Measurements from ENCODE around the gene IL22RA2. TPM values are rescaled to one million over a fixed set of nuclear protein-coding genes. Genes with fewer than 3 reads are reported as not detected.
A peak's percentile ranks its signal among the peaks of the same experiment; 100 is the strongest.

Gene IL22RA2
- total RNA-seq, 1 donor from 2014 or later, result not detected

DNA sequence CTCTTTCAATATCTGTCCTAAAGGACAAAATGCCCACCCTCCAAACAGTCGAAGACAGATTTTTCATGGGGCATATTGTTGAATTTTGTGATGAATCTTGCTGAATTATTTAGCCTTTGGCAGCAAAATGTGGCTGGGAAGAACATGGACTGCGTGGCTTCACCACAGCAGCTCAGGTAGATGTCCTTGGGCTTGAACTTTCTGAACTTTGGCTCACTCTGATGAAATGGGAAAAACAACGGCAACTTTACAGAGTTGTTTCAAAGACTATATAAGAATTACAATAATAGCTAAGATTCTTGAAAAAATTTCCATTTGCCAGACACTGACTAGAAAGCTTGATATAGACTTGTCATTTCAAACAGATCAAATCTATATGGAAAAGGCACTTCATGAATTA, 75.9 kb downstream of the IL22RA2 start:
- Mint-ChIP-seq H3K9me3 (peaks cover 4% of the 10 kb centered on the region), H3K27me3 (no peaks in the 10 kb centered on the region), H3K27ac (no peak overlapping the region), H3K4me1 (ENCODE audit: unreplicated experiment) (no peaks in the 10 kb centered on the region), H3K36me3 (no peaks in the 10 kb centered on the region), H3K4me3 (no peak overlapping the region)
- DNase-seq (ENCODE audit: extremely low spot score, unreplicated experiment), result no peak
- TF ChIP-seq, protein P1, sequence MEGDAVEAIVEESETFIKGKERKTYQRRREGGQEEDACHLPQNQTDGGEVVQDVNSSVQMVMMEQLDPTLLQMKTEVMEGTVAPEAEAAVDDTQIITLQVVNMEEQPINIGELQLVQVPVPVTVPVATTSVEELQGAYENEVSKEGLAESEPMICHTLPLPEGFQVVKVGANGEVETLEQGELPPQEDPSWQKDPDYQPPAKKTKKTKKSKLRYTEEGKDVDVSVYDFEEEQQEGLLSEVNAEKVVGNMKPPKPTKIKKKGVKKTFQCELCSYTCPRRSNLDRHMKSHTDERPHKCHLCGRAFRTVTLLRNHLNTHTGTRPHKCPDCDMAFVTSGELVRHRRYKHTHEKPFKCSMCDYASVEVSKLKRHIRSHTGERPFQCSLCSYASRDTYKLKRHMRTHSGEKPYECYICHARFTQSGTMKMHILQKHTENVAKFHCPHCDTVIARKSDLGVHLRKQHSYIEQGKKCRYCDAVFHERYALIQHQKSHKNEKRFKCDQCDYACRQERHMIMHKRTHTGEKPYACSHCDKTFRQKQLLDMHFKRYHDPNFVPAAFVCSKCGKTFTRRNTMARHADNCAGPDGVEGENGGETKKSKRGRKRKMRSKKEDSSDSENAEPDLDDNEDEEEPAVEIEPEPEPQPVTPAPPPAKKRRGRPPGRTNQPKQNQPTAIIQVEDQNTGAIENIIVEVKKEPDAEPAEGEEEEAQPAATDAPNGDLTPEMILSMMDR (conservative IDR thresholded peaks at IDR 0.05), result no peak

DNA sequence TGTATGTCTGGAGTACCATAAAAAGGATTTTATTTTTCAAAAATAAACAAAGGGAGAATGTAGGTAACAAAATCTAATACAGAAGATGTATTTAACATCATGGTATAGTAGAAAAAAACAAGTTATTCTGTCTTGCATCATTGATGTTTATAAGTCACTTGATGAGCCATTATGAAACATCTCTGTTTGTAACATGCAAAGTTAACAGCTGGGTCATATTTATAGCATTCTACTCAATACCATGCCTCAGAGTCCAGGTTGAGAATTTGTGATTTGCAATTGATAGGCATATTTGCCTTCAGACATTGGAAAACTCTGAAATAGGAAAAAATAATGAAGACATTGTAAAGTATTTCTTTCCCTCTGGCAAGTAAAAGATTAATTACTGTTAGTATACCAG, 76.4 kb downstream of the IL22RA2 start:
- Mint-ChIP-seq H3K9me3 (no peaks in the 10 kb centered on the region), H3K27me3 (no peaks in the 10 kb centered on the region), H3K4me3 (no peak overlapping the region), H3K27ac (no peak overlapping the region), H3K36me3 (no peaks in the 10 kb centered on the region), H3K4me1 (ENCODE audit: unreplicated experiment) (no peaks in the 10 kb centered on the region)
- DNase-seq (ENCODE audit: extremely low spot score, unreplicated experiment), result no peak
- TF ChIP-seq, protein P1 (conservative IDR thresholded peaks at IDR 0.05), result no peak

DNA sequence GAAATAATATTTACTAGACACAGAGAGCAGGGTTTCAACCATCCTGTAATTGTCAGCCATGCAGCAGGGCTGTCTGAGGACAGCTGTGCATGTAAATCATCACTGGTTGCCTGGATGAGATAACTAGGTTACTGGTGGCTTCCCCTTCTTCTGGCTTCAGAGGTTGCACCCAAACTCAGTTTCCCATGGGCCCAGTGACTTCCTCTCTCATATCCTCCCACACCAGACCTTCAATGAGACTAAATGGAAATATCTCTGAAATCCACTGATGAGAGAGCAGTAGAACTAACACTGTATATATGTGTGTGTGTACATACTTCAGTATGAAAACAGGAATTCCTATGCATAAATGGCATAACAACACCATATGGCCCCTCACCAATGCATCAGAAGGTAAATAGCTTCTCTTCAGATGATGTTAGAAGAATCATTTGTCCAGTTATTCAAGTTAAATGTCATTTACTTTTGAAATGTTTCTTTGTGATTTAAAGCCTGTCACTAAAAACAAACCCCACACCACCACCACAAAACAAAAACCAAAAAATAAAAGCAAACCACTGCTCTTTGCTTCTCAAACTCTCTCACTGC, 77.7 kb downstream of the IL22RA2 start:
- no peak for DNase-seq (ENCODE audit: extremely low spot score, unreplicated experiment)
- Mint-ChIP-seq H3K4me1 (ENCODE audit: unreplicated experiment) (no peaks in the 10 kb centered on the region), H3K27me3 (no peaks in the 10 kb centered on the region), H3K36me3 (no peaks in the 10 kb centered on the region), H3K4me3 (no peak overlapping the region), H3K27ac (no peak overlapping the region), H3K9me3 (no peaks in the 10 kb centered on the region)
- TF ChIP-seq, protein P1 (conservative IDR thresholded peaks at IDR 0.05), result no peak

GRCh38 chr6:137095093-137095492, 78.4 kb downstream of the IL22RA2 start:
- no peak for DNase-seq (ENCODE audit: extremely low spot score, unreplicated experiment)
- TF ChIP-seq, protein P1 (conservative IDR thresholded peaks at IDR 0.05), result no peak
- H3K27ac Mint-ChIP-seq, result no peak overlapping the region
- no peaks in the 10 kb centered on the region for H3K9me3 Mint-ChIP-seq
- H3K4me1 Mint-ChIP-seq (ENCODE audit: unreplicated experiment), result no peaks in the 10 kb centered on the region
- H3K4me3 Mint-ChIP-seq, result no peak overlapping the region
- no peaks in the 10 kb centered on the region for H3K27me3 Mint-ChIP-seq
- no peaks in the 10 kb centered on the region for H3K36me3 Mint-ChIP-seq

GRCh38 chr6:137094411-137095008, 78.9 kb downstream of the IL22RA2 start:
- Mint-ChIP-seq H3K27me3 (no peaks in the 10 kb centered on the region), H3K4me1 (ENCODE audit: unreplicated experiment) (no peaks in the 10 kb centered on the region), H3K4me3 (no peak overlapping the region), H3K27ac (no peak overlapping the region), H3K9me3 (no peaks in the 10 kb centered on the region), H3K36me3 (no peaks in the 10 kb centered on the region)
- TF ChIP-seq, protein P1 (conservative IDR thresholded peaks at IDR 0.05), result peak; percentile 86
- DNase-seq (ENCODE audit: extremely low spot score, unreplicated experiment), result no peak

Other genes starting within 250 kb of the IL22RA2 start
- gene IL20RA, start 128.7 kb downstream of the IL22RA2 start, total RNA-seq (ENCODE audit: low replicate concordance), result 0.90 and 1.7 TPM in 2 replicates
- gene IFNGR1, start 45.7 kb upstream of the IL22RA2 start, total RNA-seq (ENCODE audit: low replicate concordance), result 28.4 and 35.5 TPM in 2 replicates

Measured in type B pancreatic cell (in vitro differentiated cells).